Activated CD4-positive, alpha-beta T cell treated with anti-CD3 and anti-CD28 coated beads for 1 hour (primary cell): ENCODE measurements around the gene CGB5.
"Not testable (repeated sequence)": the region's sequence is repeated elsewhere in the genome, so short reads cannot be mapped to it uniquely, and the experiment has no call there.

ENCODE experiments used
- DNase-seq: peaks from one replicate; pipeline ENCODE4 v3.0.0-alpha.2; 2020

The CGB5 gene

DNA sequence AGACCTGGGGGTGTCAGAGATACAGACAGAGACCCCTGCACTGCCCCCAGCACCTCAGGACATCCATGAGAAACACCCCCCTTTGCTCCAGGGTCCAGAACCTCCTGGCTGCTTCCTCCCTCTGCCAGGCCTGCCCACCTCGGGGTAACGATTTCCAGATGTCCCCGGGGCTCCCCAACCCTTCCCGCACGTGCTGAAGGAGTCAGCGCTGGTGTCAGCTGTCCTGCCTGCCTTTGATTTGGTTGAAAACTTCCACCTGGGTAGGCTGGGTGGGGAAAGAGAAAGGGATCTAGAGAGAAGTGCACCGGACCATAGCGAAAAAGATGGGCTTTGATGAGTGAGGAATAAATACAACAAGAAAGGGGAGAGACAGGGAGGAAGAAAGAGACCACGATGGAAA, 15.4 kb downstream of the CGB5 start:
- no peak for DNase-seq

DNA sequence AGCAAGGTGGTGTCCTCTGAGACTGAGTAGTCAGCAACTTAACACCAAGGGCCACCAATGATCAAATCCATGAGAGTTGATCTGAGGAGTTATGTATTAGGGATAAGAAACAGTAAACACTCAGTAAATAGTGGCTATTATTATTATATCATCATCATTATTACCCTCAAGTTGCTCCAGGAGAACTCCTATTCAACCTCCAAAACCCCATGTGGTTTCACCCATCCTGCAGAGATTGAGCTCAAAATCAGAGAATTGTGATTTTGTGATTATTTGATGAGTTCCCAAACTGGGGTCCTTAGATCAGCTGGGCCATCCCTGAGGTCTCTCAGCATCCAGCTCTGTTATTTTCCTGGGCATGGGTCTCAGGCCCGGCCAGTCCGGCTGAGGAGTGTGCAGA, 17.4 kb downstream of the CGB5 start:
- no peak for DNase-seq

GRCh38 chr19:49061445-49061844, 17.8 kb downstream of the CGB5 start:
- DNase-seq, result no peak

DNA sequence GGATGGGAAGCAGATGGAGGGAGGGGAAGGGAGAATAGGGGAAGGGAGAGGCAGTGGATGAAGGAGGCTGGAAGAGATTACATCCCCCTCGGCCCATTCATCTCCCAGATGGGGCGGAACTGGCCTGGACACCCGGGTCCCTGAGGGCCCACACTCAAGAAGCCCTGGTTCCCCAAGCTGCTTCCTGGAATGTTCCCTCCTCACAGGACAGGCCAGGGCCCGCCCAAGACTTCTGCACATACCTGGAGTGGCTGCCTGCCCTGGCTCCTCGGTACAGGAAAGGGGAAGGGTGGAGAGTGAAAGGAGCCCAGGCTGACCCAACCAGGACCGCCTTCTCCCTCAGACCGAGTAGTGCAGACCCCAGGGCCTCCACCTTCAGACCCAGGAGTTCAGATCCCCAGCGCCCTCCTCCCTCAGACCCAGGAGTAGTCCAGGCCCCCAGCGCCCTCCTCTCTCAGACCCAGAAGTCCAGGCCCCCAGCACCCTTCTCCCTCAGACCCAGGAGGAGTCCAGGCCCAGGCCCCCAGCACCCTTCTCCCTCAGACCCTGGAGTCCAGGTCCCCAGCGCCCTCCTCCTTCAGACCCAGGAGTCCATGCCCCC, 20.5 kb downstream of the CGB5 start:
- no peak for DNase-seq

GRCh38 chr19:49064768-49065611, 21.3 kb downstream of the CGB5 start, which contains the start of gene NTF4:
Gene NTF4, minus strand, starts transcription at chr19:49064818. Its CDS starts 2,821 bp downstream, at chr19:49061997.
- no peak for DNase-seq

DNA sequence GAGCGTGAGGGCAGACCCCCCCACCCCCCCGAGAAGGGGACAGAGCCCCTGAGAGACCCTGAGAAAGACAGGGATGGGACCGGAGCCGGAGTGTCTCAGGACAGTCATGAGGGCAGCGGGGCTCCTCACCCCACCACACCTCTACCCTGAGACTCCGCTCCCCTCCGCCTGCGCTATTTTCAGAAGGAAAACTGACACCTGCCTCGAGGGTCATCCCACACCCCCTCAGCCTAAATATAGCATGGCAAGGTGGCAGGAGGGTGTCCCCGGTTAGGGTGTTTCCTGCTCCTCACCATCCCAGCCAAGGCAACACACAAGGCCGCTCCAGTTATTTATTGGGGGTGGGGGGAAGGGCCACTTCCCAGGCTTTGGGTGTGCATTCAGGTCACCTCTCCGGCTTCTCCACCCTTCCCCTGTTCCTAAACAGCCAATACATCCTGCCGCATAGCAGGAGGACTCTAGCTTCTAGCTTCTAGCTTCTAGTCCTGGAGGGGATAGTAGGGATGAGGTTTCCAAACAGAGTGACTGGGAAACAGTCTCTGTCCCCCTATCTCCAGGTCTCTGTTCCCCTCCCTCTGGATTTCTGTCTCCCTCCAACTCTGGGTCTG, 22.4 kb downstream of the CGB5 start:
- DNase-seq, result no peak

DNA sequence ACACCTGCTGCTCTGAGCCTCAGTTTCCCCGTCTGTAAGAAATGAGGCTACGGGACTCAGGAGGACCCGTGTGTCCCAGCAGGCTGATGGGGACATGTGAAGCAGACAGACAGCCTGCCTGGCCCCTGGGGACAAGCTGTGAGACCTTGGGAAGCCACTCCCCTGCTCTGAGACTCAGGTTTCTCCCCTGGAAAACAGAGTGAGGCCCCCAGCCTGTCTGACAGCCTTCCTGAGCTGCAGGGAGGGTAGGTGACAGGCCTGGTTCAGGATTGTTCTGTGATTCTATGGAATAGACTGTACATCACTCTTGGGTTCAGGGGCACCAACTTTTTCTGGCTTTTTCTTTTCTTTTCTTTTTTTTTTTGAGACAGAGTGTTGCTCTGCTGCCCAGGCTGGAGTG, 23.9 kb downstream of the CGB5 start:
- no peak for DNase-seq

DNA sequence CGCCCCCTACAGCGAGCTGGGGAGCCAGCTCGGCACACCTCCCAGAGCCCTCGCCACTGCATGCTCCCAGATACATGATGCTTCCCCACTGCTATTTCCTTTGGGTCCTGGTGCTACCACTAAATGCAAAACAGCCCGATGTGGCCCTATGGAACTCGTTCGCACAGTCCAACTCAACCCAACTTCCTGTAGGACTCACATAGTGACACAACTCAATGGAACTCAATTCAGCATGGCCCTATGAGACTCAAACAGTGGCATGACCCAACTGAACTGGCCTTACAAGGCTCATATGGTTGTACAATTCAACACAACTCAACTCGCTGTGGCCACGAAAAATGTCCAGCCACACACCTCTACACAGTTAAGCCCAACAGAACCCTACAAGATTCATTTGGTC, 25.4 kb downstream of the CGB5 start:
- DNase-seq, result no peak

DNA sequence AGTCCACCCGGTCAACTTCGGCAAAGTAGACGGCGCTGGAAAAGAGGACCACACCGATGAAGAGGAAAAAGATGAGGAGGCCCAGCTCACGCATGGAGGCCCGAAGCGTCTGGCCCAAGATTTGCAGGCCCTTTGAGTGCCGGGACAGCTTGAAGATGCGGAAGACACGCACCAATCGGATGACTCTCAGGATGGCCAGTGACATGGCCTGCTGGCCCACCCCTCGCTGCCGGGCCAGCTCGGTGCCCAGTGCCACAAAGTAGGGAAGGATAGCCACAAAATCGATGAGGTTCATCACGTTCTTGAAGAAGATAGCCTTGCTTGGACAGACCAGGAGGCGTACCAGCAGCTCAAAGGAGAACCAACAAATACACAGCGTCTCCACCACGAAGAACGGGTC, 26.8 kb downstream of the CGB5 start:
- DNase-seq, result no peak

DNA sequence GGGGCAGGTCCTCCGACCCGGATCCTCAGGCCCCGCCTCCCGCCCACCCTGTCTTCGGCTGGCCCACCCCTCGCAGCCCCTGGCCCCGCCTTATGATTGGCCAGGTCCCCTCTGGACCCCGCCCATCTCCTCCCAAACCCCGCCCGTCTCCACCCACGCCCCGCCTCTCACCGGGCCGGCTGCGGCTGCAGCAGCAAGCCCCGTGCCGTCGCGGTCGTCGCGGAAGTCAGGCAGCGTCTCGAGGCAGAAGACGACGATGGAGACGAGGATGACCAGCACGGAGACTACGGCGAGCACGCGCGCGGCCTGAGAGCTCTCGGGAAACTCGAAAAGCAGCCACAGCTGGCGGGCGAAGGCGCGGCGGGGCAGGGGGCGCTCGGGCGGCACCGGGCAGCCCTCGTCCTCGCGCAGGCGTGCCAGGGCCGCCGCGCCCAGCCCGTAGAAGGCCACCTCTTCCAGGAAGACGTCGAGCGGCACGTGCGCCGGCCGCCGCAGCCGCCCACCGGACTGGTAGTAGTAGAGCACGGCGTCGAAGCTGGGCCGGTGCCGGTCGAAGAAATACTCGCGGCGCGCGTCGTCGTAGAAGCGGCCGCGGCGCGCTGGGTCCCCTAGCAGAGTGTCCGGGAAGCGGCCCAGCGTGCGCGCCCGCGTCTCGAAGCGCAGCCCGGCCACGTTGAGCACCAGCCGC, 28.4 kb downstream of the CGB5 start:
- DNase-seq, result no peak

DNA sequence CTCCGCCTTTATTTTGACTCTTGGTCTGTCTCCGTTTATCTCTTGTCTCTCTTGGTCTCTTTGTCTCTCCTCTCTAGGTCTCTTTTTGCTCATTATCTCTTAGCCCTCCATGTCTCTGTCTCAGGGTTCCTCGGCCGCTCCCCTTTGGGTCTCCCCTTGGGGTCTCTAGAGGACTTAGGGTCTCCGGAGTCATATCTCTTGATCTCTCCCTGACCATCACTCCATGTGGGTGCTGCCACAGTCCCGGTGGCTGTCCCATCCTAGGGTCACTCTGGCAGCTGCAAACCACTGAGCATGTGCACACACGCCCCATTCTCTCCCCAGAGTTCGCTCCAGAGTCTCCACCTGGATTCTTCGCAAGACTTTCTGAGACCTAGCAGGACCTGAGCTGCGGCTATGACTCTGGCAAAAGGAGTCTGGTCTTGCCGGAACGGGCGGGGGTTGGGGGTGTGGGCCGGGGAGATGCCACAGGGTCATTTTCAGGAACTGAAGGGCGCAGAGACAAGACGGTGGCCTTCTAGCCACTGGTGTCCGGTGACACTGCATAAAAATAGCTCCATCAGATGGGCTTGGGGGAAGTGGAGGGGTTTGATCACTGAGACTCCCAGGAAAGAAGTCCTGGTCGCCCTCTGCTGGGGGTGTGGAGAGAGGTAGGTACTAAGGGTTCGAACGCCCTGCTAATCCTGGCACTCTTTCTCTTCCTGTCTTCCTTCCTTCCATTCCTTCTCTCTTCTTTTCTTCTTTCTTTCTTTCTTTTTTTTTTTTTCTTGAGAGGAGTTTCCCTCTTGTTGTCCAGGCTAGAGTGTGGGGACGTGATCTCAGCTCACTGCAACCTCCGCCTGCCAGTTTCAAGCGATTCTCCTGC, 30.1 kb downstream of the CGB5 start:
- no peak for DNase-seq

DNA sequence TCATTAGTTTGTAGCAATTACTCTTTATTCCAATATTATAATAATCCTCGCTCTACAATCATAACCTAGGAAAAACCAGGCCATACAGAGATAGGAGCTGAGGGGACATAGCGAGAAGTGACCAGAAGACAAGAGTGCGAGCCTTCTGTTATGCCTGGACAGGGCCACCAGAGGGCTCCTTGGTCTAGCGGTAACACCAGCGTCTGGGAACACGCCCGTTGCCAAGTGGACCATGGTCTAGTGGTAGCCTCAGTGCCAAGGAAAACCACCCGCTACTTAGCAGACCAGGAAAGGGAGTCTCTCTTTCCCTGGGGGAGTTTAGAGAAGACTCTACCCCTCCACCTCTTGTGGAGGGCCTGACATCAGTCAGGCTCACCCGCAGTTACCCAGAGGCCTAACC, 31.2 kb downstream of the CGB5 start:
- DNase-seq, result not testable (repeated sequence)

DNA sequence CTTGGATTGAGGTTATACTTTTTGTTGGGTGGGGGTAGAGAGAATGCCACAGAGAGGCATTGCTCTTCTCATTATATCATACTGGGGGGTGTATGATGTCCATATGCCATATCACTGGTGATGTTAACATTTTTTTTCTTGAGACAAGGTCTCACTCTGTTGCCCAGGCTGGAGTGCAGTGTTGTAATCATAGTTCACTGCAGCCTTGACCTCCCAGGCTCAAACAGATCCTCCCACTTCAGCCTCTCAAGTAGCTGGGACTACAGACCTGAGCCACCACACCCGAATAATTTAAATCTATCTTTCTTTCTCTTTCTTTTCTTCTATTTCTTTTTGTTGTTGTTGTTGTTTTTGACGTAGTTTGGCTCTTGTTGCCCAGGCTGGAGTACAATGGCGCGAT, 36.7 kb downstream of the CGB5 start:
- no peak for DNase-seq

DNA sequence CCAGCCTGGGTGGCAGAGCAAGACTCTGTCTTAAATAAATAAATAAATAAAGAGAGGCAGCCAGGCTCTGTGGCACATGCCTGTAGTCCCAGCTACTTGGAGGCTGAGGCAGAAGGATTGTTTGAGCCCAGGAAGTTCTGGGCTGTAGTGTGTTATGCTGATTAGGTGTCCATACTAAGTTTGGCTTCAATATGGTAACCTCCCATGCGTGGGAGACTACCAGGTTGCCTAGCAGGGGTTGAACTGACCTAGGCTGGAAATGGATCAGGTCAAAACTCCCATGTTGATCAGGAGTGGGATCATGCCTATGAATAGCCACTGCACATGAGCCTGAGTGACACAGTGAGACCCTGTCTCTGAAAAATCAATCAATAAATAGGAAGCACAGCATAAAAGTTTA, 37.6 kb downstream of the CGB5 start:
- DNase-seq, result no peak

DNA sequence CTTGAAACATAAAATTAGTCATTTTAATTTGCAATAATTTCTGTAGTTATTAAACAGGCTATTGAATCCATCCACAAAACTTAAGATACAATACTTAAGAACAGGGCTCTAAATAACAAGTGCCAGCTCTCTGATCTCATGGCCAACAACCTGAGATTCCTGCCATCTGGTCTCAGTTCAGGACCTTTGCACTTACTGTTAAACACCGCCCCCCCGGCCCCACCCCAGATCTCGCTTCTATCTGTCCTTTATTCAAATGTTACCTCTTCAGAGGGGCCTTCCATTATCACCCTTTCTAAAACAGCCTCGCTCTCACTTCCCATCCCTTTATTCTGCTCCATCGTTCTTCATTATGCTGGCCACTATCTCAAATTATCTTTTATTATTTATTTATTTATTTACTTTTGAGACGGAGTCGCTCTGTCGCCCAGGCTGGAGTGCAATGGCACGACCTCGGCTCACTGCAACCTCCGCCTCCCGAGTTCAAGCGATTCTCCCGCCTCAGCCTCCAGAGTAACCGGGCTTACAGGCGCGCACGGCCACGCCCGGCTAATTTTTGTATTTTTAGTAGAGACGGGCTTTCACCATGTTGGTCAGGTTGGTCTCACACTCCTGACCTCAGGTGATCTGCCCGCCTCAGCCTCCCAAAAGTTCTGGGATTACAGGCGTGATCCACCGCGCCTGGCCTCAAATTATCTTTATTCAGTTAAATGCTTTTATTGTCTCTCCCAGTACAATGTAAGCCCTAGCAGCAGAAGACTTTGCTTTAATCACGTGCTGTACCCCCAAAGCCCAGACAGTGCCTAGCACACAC, 40.8 kb downstream of the CGB5 start:
- no peak for DNase-seq

DNA sequence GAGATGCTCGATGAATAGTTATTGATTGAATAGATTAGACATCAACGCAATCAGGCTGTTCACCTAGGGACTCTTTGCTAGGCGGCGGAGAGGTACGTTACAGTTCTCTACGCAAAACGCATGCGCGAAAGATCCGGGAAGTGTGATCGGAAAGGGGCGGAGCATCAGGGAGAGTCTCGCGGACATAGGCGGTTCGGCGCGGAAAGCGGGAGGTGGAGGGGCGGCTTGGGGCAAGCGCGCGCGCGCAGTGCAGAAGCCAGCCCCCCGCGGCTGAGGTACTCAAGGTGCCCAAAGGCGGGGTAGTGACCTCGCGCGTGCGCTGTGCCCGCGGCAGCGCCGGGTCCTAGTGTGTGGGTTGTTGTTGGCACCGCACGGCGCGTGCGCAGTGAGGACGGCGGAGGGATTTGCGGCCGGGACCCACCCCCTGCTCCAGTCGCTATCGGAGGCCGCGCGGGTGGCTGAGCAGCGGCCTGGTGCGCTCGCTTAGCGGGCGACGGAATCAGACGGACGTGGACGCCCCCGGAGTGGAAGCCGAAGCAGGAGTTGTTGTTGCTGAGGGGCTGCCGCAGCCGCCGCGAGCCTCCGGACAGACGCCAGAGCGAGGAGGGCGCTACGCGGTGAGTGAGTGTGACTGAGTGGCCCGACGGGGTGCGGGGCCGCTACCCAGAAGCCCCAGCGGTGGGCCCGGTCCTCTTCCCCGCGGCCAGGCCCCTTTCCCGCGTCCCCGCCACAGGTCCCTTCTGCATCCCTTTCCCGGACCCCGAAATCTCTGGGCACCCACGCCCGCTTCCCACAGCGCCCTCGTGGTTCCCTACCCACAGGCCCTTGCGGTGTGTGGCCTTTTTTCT, 41.6 kb downstream of the CGB5 start, which contains the start of gene SNRNP70:
SNRNP70 (plus strand) TSS at position 432 of the 848 bp plus-strand sequence. CDS start 964 bp downstream, outside the sequence.
- peak; percentile 99 for DNase-seq

DNA sequence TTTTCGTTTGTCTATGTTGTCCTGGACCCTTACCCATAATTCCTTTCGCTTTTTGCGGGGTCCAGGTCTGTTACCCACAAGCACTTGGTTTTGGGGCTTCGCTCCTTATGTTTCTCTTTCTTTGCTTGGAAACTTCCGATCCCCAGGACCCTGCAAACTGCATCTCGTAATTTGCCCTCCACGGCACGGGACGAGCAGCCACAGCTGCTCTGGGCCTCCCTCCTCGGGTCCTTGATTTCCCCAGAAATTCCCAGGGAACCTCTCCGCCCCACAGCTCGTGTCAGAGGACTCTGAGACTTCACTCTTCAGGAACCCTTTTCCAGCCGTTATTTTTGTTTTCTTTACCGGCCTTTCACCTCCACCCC, 42.2 kb downstream of the CGB5 start:
- DNase-seq, result no peak

- no peak for DNase-seq
These were observed 42.6 kb downstream of the CGB5 start for GRCh38 chr19:49086296-49086695.

GRCh38 chr19:49091391-49092038, 47.9 kb downstream of the CGB5 start:
- no peak for DNase-seq

- DNase-seq, result no peak
These were observed 49.0 kb downstream of the CGB5 start for GRCh38 chr19:49092686-49093085.
